ENCODE measurements around the gene ASPSCR1.

ASPSCR1 gene

DNA sequence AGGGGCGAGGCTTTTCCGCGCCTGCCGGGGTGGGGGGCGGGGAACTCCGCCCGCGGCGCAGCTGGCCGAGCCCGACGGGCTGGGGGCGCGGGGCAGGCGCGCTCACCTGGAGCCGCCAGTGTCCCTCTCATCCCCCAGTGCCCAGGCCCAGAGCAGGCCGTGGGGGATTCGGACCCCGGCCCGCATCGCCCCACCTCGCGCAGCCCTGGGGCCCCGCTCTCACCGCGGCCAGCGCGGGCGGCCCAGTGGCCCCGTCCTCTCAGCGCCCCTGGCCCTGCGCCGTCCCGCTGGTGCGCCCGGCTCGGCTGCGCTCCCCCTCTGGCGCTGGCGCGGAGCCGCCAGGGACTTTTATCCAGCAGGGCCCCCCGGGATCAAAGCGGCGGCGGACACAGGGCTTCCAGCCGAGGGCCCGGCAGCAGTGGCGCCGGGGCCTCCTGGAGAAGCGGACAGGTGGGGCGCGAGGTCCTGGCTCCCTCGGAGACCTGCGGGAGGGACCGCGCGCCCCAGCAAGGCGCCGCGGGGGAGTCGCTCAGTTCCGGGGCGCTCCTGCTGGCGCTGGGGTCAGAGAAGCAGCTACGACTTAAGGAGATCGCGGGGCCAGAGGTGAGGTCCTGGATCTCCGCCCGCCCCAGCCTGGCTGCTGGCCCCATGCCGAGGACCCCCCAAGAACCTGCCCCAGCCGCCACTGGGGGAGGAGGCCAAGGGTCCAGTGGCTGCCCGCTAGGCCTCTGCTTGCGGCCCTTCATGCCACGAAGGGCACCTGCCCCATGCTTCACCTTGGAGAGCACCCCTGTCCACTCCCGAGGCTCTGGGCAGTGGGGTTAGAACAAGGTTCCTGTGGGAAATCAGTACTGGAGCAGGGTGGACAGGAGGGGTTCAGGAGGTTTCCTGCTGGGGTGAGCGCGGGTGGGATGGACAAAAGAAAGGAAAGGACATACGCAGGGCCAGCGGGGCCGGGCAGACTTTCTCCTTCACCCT, 15.6 kb upstream of the ASPSCR1 start:
- no peaks in the 10 kb centered on the region for H3K36me3 Mint-ChIP-seq (ENCODE audit: low read depth)
- peaks cover 21% of the 10 kb centered on the region for H3K4me1 Mint-ChIP-seq (ENCODE audit: low read depth)
- no peaks in the 10 kb centered on the region for H3K9me3 Mint-ChIP-seq
- peaks cover 73% of the 10 kb centered on the region for H3K27me3 Mint-ChIP-seq
- intact Hi-C loops (cut with micrococcal nuclease) = loop anchor here (10.0 kb wide), 1 partner anchor 193 kb away; no protein-coding TSS in a partner anchor
- H3K4me3 Mint-ChIP-seq = no peak overlapping the region
- no peak overlapping the region for H3K27ac Mint-ChIP-seq

DNA sequence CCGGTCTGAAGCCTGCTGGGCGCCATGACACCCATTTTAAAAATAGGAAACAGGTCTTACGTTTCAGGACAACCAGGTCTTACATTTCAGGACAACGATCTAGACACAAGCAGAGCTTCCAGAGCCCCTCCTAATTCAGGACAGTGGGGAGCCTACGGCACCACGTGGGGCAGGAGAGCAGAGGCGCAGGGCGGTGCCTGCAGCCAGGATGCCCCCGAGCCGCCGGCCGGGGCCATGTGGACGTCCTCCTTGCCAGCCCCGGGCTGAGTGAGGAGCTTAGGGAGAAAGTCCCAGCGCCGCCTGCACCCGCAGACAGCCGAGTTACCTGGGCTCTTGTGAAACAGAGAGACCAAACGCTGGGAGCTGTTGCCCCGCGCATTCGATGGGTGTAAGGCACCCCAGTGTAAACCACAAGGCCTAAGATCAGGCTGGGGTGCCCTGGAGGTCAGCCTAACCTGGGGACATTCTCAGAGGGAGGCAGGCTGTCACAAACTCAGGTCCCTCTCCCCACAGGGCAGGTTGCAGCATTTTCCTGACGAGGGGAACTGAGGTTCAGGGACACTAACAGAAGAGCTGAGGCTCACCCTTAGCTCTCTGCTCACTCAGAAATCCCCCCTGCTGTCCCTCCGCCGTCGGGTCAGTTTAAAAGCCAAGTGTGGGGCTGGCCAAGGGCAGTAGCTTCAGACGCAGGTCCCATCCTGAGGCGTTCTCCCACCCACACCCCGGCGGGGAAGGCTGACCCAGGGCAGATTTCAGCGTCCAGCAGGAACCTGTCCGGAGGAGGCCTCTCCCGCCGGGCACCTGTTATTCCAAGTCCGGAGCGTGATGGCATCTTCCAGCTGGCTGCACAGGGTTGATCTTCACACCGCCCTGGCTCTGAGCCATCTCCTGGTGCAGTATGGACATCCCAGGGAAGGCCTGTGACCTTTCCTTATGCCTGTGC, 14.7 kb upstream of the ASPSCR1 start:
- Mint-ChIP-seq H3K36me3 (ENCODE audit: low read depth) (no peaks in the 10 kb centered on the region), H3K4me3 (no peak overlapping the region), H3K27me3 (peaks cover 67% of the 10 kb centered on the region), H3K9me3 (no peaks in the 10 kb centered on the region), H3K27ac (no peak overlapping the region), H3K4me1 (ENCODE audit: low read depth) (peaks cover 30% of the 10 kb centered on the region)
- intact Hi-C loops (cut with micrococcal nuclease) = loop anchor here (10.0 kb wide), 1 partner anchor 192 kb away; no protein-coding TSS in a partner anchor

DNA sequence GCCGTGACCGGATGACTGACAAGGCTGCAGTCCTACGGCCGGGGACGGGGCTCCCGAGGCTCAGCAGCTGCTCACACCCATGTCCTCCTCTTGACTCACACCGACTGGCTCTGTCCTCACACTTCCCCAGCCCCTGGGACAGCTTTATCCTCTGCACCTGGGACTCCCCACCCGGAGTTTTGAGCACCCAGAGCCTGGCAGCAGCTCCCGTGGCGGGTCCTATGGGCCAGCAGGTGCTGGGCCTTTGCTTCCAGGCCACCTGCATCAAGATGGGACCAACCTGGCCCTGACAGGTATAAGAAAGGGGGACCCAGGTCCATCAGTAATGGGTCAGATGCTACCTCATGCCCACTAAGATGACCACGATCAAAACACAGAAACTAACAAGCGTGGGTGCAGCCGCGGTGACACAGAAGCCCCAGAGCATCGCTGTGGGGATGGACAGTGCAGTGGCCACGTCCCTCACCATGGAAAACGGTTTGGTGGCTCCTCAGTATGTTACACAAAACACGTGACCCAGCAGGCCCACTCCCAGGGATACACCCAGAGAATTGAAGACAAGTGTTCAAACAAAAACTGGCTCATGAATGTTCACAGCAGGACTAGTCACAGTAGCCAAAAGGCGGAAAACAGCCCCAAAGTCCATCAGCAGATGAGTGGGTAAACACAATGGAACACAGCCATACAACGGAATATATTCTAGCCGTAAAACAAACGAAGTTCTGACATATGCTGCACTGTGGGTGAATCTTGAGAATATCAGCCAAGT, 13.2 kb upstream of the ASPSCR1 start:
- H3K27me3 Mint-ChIP-seq = peaks cover 52% of the 10 kb centered on the region
- no peaks in the 10 kb centered on the region for H3K9me3 Mint-ChIP-seq
- no peak overlapping the region for H3K4me3 Mint-ChIP-seq
- peaks cover 33% of the 10 kb centered on the region for H3K4me1 Mint-ChIP-seq (ENCODE audit: low read depth)
- no peak overlapping the region for H3K27ac Mint-ChIP-seq
- H3K36me3 Mint-ChIP-seq (ENCODE audit: low read depth) = no peaks in the 10 kb centered on the region
- intact Hi-C loops (cut with micrococcal nuclease) = loop anchor here (10.0 kb wide), 1 partner anchor 191 kb away; no protein-coding TSS in a partner anchor

DNA sequence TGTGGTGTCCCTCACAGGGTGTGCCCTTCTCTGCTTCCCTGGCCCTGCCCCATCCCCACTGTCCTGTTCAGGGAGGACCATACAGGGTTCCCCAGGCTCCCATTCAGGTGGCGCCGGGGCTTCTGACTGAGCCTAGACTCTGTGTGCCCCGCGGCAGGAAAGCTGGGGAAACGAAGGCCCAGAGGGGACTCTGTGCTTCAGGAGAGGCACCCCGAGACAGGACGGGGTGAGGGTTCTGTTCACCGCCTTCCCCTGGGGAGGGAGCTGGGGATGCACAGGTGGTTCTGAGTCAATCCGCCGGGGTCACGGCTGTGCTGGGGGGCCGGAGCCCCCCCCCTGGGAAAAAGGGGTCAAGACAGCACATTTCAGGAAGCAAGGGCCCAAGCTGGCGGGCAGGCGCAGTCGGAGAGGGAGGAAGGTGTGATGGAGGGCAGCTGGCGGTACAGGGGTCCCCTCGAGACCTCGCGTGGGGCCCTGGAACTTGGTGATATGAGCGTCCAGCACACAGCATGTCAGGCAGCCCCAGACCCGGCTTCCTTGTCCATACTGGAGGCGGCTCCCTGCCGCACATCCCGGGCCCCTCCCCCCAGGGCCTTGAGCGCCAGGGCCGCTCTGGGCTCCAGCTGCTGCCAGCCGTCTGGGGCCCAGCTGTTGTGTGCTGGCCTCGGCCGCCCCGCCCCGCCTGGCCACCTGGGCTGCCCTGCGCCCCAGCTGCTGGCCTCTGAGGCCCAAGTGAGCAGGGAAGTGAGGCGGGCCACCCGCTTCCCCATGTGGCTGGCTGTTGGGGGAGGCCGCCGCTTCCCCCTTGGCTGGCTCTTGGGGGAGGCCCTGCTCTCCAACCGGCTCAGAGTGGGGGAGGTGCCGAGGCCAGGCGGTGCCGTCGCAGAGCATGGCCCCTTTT, 10.8 kb upstream of the ASPSCR1 start:
- H3K27me3 Mint-ChIP-seq = peaks cover 46% of the 10 kb centered on the region

DNA sequence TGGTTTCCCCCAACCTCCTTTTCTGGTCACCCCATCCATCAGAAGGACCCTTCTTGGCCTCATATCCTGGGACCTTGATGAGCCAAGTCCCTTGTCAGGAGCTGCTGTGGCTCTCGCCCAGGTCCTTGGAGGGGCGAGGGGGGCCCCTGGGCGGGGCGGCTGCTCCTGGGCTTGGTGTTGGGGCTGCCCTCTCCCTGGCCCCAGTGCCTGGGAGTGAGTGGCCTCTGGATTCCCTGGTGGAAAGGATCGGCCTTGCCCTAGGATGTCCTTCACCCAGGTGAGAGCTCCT, 10.2 kb upstream of the ASPSCR1 start:
- Mint-ChIP-seq H3K9me3 (no peaks in the 10 kb centered on the region), H3K27me3 (peaks cover 43% of the 10 kb centered on the region), H3K4me3 (no peak overlapping the region), H3K36me3 (ENCODE audit: low read depth) (no peaks in the 10 kb centered on the region), H3K27ac (peak overlapping the region; percentile 56), H3K4me1 (ENCODE audit: low read depth) (peaks cover 33% of the 10 kb centered on the region)
- intact Hi-C loops (cut with micrococcal nuclease) = loop anchor here (10.0 kb wide), 1 partner anchor 188 kb away; no protein-coding TSS in a partner anchor

More for the DNA sequence above, 10.8 kb upstream of the ASPSCR1 start:
- peak overlapping the region; percentile 32 for H3K4me3 Mint-ChIP-seq
- H3K36me3 Mint-ChIP-seq (ENCODE audit: low read depth) = no peaks in the 10 kb centered on the region
- H3K27ac Mint-ChIP-seq = peak overlapping the region; percentile 56
- peaks cover 33% of the 10 kb centered on the region for H3K4me1 Mint-ChIP-seq (ENCODE audit: low read depth)
- H3K9me3 Mint-ChIP-seq = no peaks in the 10 kb centered on the region
- intact Hi-C loops (cut with micrococcal nuclease) = loop anchor here (10.0 kb wide), 1 partner anchor 188 kb away; no protein-coding TSS in a partner anchor

DNA sequence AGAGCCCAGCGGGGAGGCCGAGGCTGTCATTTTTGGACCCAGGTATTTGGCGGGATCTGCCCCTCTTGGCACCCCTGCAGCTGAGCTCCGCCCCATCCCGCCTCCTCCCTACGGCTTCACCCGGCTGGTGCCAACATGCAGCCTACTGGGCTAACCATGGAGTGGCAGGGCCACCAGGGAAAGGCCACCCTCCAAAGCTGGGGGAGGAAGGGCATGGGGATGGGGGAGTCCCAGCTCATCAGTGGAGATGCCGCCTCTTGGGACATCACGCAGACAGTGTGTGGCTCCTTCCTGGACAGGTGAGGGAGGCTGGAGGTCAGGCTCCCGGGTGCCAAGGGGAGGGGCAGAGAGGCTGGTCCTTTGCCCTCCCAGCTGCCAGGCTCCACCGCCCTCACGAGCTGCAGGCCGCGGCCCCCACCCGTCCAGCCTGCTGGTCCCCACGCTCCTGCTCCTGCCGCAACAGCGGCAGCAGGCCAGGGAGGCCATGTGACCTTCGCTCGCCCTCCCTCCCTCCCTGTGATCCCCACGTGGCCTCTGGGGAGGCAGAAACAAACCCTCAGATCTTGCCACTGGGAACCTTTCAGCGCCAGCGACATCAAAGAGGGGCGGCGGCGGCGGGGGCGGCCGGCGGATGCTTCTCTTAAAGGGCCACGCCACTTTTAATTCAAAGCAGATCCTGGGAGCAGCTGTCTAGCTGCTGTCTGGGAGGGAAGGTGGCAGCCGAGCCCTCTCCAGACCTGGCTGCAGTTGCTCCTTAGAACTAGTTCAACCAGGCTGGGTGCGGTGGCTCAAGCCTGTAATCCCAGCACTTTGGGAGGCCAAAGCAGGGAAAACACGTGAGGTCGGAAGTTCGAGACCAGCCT, 9.7 kb upstream of the ASPSCR1 start:
- H3K27me3 Mint-ChIP-seq = peaks cover 37% of the 10 kb centered on the region
- no peaks in the 10 kb centered on the region for H3K9me3 Mint-ChIP-seq
- H3K4me3 Mint-ChIP-seq = peak overlapping the region; percentile 51
- H3K4me1 Mint-ChIP-seq (ENCODE audit: low read depth) = peaks cover 33% of the 10 kb centered on the region
- H3K36me3 Mint-ChIP-seq (ENCODE audit: low read depth) = no peaks in the 10 kb centered on the region
- intact Hi-C loops (cut with micrococcal nuclease) = loop anchor here (10.0 kb wide), 1 partner anchor 187 kb away; no protein-coding TSS in a partner anchor
- peak overlapping the region; percentile 56 for H3K27ac Mint-ChIP-seq

DNA sequence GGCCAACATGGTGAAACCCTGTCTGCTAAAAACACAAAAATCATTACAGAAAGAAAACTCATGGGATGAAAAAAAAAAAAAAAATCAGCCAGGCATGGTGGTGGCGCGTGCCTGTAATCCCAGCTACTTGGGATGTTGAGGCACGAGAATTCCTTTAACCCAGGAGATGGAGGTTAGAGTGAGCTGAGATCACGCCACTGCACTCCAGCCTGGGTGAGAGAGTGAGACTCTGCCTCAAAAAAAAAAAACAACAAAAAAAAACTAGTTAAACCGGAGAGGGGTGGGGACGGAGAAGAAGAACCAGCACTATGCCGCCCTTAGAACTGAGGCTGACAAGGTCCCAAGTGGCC, 9.1 kb upstream of the ASPSCR1 start:
- Mint-ChIP-seq H3K4me3 (peak overlapping the region; percentile 51), H3K27me3 (peaks cover 33% of the 10 kb centered on the region), H3K4me1 (ENCODE audit: low read depth) (peaks cover 33% of the 10 kb centered on the region), H3K36me3 (ENCODE audit: low read depth) (no peaks in the 10 kb centered on the region), H3K27ac (peak overlapping the region; percentile 56), H3K9me3 (no peaks in the 10 kb centered on the region)
- intact Hi-C loops (cut with micrococcal nuclease) = loop anchor here (10.0 kb wide), 1 partner anchor 186 kb away; no protein-coding TSS in a partner anchor

DNA sequence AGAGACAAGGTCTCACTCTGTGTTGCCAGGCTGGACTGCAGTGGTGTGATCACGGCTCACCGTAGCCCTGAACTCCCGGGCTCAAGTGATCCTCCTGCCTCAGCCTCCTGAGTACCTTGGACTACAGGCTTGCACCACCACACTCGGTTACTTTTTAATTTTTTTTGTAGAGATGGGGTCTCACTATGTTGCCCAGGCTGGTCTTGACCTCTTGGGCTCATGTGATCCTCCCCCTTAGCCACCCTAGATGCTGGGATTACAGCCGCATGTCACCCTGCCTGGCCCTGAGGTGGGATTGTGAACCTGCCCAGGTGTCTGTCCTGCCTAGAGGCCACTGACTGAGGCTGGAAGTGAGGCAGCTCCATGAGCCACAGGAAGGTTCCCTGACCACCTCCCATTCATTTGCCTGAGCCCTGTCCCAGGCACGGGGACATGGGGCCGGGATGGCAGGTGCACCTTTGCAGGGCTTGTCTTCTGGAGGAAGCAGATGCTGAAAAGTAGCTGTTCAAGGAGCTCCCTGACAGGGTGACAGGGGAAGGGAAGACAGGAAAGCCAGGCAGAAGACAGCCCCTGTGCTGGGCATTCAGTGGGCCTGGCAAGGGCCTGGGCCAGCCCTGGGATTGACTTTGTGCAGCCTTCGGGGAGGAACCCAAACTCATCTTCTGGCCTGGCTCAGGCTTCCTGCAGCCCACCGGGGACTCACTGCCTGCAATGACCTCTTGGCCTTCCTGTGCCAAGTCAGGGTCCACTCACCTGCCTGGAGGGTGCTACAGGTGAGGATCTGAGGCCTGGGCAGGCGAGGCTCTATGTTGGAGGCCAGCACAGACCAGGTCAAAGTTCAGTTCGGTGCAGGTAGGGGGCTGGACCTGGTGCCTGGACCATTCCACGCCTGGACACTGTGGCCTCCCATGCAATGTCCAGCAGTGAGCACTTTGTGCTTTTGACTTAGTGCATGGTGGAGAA, 8.3 kb upstream of the ASPSCR1 start:
- H3K36me3 Mint-ChIP-seq (ENCODE audit: low read depth) = no peaks in the 10 kb centered on the region
- H3K27me3 Mint-ChIP-seq = peaks cover 27% of the 10 kb centered on the region
- H3K27ac Mint-ChIP-seq = no peak overlapping the region
- peaks cover 35% of the 10 kb centered on the region for H3K4me1 Mint-ChIP-seq (ENCODE audit: low read depth)
- intact Hi-C loops (cut with micrococcal nuclease) = loop anchor here (10.0 kb wide), 1 partner anchor 186 kb away; no protein-coding TSS in a partner anchor
- no peak overlapping the region for H3K4me3 Mint-ChIP-seq
- H3K9me3 Mint-ChIP-seq = no peaks in the 10 kb centered on the region

DNA sequence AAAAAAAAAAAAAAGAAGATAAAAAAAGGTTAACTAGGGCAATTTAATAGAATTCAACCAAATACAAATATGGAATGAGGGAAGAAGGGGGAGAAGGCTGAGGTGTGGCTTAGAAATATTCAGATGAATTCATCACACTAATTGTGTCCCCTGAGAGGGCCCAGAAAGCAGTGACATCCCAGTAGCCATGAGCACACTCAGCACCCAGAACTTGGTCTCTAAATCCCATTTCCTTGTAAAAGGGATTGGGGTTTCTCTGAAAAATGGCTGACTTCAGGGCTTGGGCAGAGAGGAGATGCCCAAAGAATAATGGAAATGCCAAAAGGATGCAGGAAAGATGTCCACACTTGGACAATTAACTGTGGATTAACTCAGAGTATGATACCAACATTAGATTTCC, 4.0 kb upstream of the ASPSCR1 start:
- no peak overlapping the region for H3K27ac Mint-ChIP-seq
- intact Hi-C loops (cut with micrococcal nuclease) = no loop called here
- H3K36me3 Mint-ChIP-seq (ENCODE audit: low read depth) = peaks cover 7% of the 10 kb centered on the region
- H3K9me3 Mint-ChIP-seq = no peaks in the 10 kb centered on the region
- H3K27me3 Mint-ChIP-seq = peaks cover 18% of the 10 kb centered on the region
- H3K4me1 Mint-ChIP-seq (ENCODE audit: low read depth) = peaks cover 31% of the 10 kb centered on the region
- no peak overlapping the region for H3K4me3 Mint-ChIP-seq

DNA sequence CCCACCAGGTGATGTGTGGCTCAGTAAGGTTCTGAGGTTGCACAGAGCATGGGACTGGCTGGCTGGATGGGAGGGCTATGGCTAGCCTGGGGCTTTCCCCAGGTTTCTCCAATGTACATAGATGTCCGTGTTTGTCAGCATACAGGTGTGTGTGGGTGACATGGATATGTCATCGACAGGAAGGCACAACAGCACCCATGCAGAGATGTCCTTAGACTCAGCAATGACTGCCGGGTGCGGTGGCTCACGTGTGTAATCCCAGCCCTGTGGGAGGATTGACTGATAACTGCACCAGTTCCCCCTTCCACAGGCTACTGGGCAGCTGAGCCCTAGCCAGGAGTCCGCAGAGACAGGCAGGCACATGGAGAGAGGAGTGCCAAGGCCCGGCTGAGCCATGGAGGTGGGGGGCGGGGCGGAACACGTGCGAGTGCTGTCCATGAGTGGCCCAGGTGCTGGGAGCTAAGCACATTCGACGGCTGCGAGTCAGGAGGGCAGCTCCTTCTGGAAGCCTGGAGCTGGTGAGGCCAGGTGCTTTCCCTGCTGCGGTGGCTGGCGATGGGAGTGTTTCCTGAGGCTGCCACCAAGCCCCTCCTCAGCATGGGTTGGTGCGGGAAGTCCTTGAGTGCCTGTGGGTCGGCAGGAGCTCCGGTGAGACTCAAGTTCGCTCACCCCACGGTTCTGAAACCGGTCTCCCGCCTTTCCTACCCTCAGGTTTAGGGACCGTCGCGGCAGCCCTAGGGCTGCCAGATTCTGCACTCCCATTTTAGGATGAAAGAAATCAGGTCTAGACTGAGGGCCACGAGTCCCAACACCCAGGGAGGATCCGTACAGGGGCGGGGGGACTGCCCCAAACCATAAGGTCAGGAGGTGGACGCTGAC, 858 bp upstream of the ASPSCR1 start:
- Mint-ChIP-seq H3K9me3 (no peaks in the 10 kb centered on the region), H3K4me1 (ENCODE audit: low read depth) (peaks cover 55% of the 10 kb centered on the region), H3K4me3 (peak overlapping the region; percentile 97), H3K27ac (peak overlapping the region; percentile 98), H3K36me3 (ENCODE audit: low read depth) (peaks cover 33% of the 10 kb centered on the region), H3K27me3 (peaks cover 18% of the 10 kb centered on the region)
- intact Hi-C loops (cut with micrococcal nuclease) = no loop called here

All from dendritic cell treated with granulocyte-macrophage colony-stimulating factor and Interleukin-4, amounts not matched to agents 40 ng/mL and 50 ng/mL, for 4 days (primary cell).